SK-N-MC (cell line): Measurements from ENCODE around the gene GTF2IRD1.

Experiments
- EZH2 ChIP-seq: fragments of 200-600 bp; sonication (generic); IDR thresholded peaks from one replicate; pipeline ENCODE4 v1.6.1; 2017; ENCODE audit warnings: antibody characterized with exemption
- FOXP2 ChIP-seq: optimal IDR thresholded peaks from 2 replicates; pipeline ENCODE3; 2011; ENCODE audit warnings: mild to moderate bottlenecking, moderate library complexity; ENCODE audit not compliant: insufficient read depth; ENCODE audit errors: extremely low read length, control extremely low read depth
- POLR2AphosphoS5 ChIP-seq: IDR thresholded peaks from 2 replicates; pipeline ENCODE4 v1.6.1; 2012; ENCODE audit warnings: mild to moderate bottlenecking, low read depth, low read length, borderline replicate concordance

DNA sequence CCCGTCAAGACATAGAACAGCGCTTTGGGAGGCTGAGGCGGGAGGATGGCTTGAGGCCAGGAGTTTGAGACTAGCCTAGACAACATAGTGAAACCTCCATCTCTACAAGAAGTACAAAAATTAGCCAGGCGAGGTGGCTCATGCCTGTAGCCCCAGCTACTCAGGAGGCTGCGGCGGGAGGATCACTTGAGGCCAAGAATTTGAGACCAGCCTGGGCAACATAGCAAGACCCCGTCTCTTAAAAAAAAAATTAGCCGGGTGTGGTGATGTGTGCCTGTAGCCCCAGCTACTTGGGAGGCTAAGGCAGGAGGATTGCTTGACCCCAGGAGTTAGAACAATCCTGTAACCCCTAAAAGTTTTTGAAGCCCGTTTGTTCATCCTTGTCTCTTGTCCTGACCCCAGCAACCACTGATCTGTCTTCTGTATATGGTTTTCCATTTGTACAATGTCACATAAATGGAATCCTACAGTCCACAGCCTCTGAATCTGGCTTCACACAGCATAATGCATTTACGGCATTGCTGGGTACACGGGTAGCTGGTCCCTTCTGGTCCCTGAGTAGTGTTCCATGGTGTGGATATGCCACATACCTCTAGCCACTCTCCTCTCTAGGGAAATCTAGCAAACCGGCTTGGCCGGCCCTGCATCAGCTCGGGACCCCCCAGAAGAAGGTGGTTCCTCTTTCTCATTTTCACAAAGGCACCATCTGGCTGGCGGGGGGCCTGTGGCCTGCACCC is 8.4 kb downstream of the GTF2IRD1 start:
- TF ChIP-seq POLR2AphosphoS5, result no peak
- no peak for TF ChIP-seq FOXP2
- TF ChIP-seq EZH2, result no peak
